ENCODE results near the gene FMN1.

The FMN1 gene

GRCh38 chr15:32873284-32874114 is 321.0 kb downstream of the FMN1 start:
- H3K27ac ChIP-seq (ENCODE audit: low read depth, low read length) = no peak overlapping the region
- no peaks in the 10 kb centered on the region; the same call in 1 of the 2 replicates for H3K4me1 ChIP-seq (ENCODE audit: control insufficient read depth, insufficient read depth, low read length)
- H3K9ac ChIP-seq (ENCODE audit: low read length) = no peak overlapping the region
- no peak overlapping the region for H3K4me3 ChIP-seq (ENCODE audit: low read depth, low read length)
- no peaks in the 10 kb centered on the region for H3K27me3 ChIP-seq (ENCODE audit: control insufficient read depth, insufficient read depth, low read length)
- H3K9me3 ChIP-seq (ENCODE audit: control insufficient read depth, insufficient read depth, low read depth, low read length) = no peaks in the 10 kb centered on the region
- H3K36me3 ChIP-seq (ENCODE audit: control insufficient read depth, insufficient read depth, low read length) = no peaks in the 10 kb centered on the region

DNA sequence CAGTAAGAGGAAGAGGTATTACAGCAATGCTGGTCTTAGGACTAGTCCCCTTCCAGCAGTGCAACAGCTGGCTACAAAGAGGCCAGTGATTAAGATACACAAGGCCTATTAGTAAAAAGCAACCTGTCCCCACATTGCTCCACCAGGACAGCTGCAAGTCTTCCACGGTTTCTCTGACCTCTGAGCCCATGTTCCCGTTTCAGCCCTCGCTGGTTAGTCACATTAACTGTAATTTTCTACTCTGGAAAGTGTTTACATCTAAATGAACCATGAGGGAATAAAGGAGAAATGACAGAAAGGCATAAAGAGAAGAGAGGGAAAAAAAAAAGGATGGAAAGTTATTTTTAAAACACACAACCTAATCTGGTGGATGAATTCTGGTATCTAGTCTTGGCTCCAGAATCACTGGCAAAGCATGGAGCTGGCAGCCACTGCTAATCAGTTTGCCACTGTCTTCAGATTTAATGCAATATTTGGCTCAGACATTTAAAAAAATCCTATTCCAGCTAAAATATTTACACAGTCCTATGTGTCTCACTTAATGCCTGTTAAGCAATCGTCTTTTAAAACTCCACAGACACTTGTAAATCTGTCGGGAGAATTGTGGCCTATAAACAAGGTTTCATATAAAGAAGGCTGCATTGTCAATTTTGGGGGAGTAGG is 321.8 kb downstream of the FMN1 start:
- no peaks in the 10 kb centered on the region for H3K27me3 ChIP-seq (ENCODE audit: control insufficient read depth, insufficient read depth, low read length)
- no peaks in the 10 kb centered on the region; the same call in 1 of the 2 replicates for H3K4me1 ChIP-seq (ENCODE audit: control insufficient read depth, insufficient read depth, low read length)
- no peak overlapping the region for H3K27ac ChIP-seq (ENCODE audit: low read depth, low read length)
- H3K9me3 ChIP-seq (ENCODE audit: control insufficient read depth, insufficient read depth, low read depth, low read length) = no peaks in the 10 kb centered on the region
- no peaks in the 10 kb centered on the region for H3K36me3 ChIP-seq (ENCODE audit: control insufficient read depth, insufficient read depth, low read length)
- H3K9ac ChIP-seq (ENCODE audit: low read length) = no peak overlapping the region
- no peak overlapping the region for H3K4me3 ChIP-seq (ENCODE audit: low read depth, low read length)

DNA sequence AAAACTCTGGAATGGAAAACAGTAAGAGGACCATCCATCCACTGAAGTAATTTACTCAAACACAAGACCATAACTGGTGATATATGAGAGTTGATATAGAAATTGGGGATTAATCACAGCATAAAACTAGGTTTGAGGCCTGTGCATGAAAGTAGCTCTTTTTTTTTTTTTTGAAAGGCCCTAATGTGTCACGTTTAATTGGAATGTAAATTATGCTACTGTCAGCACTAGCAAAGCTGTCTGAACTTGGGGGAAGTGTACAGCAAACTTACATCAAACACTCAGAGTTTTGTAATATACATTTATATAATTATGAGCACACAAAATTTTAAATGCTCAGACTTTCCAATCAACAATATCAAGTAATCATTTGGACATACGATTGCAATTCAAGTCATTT is 322.6 kb downstream of the FMN1 start:
- no peak overlapping the region for H3K4me3 ChIP-seq (ENCODE audit: low read depth, low read length)
- H3K27ac ChIP-seq (ENCODE audit: low read depth, low read length) = no peak overlapping the region
- H3K9ac ChIP-seq (ENCODE audit: low read length) = no peak overlapping the region
- H3K27me3 ChIP-seq (ENCODE audit: control insufficient read depth, insufficient read depth, low read length) = no peaks in the 10 kb centered on the region
- peaks cover 7% of the 10 kb centered on the region for H3K4me1 ChIP-seq (ENCODE audit: control insufficient read depth, insufficient read depth, low read length)
- no peaks in the 10 kb centered on the region for H3K9me3 ChIP-seq (ENCODE audit: control insufficient read depth, insufficient read depth, low read depth, low read length)
- H3K36me3 ChIP-seq (ENCODE audit: control insufficient read depth, insufficient read depth, low read length) = no peaks in the 10 kb centered on the region

DNA sequence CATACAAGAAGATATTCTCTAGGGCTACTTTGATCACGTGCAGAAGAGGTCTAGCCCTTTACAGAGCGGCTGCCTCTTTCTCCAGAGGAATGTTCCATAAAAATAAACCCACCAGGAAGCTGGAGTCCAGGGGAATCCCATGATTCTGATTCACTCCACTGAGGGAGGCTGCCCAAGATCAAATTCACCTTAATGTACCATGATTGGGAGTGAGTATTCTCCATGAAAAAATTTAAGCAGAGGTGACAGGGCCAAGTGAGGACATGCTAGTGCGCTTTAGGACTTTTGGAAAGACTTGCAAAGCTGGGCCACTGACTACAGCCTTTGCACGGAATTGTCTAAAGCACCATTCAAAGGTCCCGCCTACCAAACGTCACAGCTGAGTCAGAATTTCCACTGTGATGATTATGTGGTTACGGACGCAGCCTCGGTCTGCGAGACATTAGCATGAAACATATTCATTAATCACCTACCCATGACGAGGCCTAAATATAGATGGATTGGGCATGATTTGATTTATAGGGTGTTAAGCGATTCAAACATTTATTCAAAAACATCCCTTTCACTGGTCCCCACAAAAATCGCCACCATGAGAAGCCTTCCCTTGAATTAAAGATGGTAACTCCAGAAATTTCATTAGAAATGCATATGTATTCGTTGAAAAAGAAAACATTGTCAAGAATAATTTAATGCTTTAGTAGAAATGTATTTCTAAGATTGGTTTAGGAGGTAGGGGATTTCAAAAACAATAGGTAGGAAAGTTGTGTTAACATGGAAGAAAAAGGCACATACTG is 324.1 kb downstream of the FMN1 start:
- Histone ChIP-seq H3K9ac (ENCODE audit: low read length) (no peak overlapping the region), H3K9me3 (ENCODE audit: control insufficient read depth, insufficient read depth, low read depth, low read length) (no peaks in the 10 kb centered on the region), H3K36me3 (ENCODE audit: control insufficient read depth, insufficient read depth, low read length) (no peaks in the 10 kb centered on the region), H3K27ac (ENCODE audit: low read depth, low read length) (no peak overlapping the region), H3K27me3 (ENCODE audit: control insufficient read depth, insufficient read depth, low read length) (no peaks in the 10 kb centered on the region), H3K4me1 (ENCODE audit: control insufficient read depth, insufficient read depth, low read length) (peaks cover 12% of the 10 kb centered on the region), H3K4me3 (ENCODE audit: low read depth, low read length) (no peak overlapping the region)

GRCh38 chr15:32869776-32870175 is 324.7 kb downstream of the FMN1 start:
- H3K4me1 ChIP-seq (ENCODE audit: control insufficient read depth, insufficient read depth, low read length) = peaks cover 12% of the 10 kb centered on the region
- H3K36me3 ChIP-seq (ENCODE audit: control insufficient read depth, insufficient read depth, low read length) = no peaks in the 10 kb centered on the region
- H3K9ac ChIP-seq (ENCODE audit: low read length) = no peak overlapping the region
- H3K9me3 ChIP-seq (ENCODE audit: control insufficient read depth, insufficient read depth, low read depth, low read length) = no peaks in the 10 kb centered on the region
- H3K4me3 ChIP-seq (ENCODE audit: low read depth, low read length) = no peak overlapping the region
- H3K27ac ChIP-seq (ENCODE audit: low read depth, low read length) = no peak overlapping the region
- H3K27me3 ChIP-seq (ENCODE audit: control insufficient read depth, insufficient read depth, low read length) = no peaks in the 10 kb centered on the region

DNA sequence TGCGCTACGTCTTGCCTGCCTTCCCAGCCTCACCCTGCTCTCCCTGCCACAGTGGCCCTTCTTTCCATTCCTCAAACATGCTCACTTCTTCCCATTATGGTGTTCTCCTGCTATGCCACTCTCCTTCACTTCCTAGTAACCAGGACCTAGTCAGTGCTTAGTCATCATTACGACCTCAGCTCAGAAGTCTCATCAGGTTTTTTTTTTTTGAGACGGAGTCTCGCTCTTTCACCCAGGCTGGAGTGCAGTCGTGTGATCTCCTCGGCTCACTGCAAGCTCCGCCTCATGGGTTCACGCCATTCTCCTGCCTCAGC is 327.2 kb downstream of the FMN1 start:
- no peaks in the 10 kb centered on the region for H3K27me3 ChIP-seq (ENCODE audit: control insufficient read depth, insufficient read depth, low read length)
- H3K27ac ChIP-seq (ENCODE audit: low read depth, low read length) = no peak overlapping the region
- H3K9ac ChIP-seq (ENCODE audit: low read length) = no peak overlapping the region
- H3K4me1 ChIP-seq (ENCODE audit: control insufficient read depth, insufficient read depth, low read length) = peaks cover 12% of the 10 kb centered on the region
- no peaks in the 10 kb centered on the region for H3K36me3 ChIP-seq (ENCODE audit: control insufficient read depth, insufficient read depth, low read length)
- H3K4me3 ChIP-seq (ENCODE audit: low read depth, low read length) = no peak overlapping the region
- H3K9me3 ChIP-seq (ENCODE audit: control insufficient read depth, insufficient read depth, low read depth, low read length) = no peaks in the 10 kb centered on the region

DNA sequence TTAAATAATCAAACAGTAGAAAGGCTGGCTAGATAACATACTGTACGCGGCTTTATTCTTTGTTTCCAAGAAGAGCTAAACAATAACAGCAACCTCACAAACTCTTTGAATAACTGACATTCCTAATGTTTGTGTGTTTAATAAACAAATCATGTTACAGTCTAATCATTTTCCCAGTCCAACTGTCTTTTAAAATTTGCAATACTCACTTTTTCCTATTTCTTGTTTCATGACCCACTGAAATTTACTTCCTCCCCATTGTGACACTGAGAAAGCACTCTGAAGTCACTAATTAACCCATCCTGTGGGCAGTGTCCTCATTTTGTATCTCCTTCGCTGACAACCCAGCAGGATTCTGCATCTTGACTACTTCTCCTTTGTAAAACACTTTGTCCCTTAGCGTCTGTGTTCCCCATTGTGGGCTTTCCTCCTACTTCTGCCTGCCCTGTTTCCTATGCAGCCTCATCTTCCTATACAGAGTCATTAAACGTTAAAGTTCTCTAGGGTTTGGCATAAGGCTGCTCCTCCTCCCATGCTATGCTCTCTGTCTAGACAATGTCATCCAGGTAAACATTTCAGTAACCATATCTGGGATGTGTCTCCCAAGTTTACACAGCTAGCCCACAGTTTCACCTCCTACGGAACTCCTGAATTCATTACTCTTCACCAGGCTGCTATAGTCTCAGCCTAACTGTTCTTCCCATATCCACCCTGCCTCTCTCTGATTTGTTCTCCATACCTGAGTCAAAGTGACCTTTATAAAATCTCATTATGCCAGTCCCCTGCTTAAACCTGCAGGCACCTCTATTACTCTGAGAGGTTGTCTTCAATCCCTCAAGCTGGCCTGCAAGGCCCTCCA is 327.8 kb downstream of the FMN1 start:
- no peak overlapping the region for H3K27ac ChIP-seq (ENCODE audit: low read depth, low read length)
- no peaks in the 10 kb centered on the region for H3K27me3 ChIP-seq (ENCODE audit: control insufficient read depth, insufficient read depth, low read length)
- peaks cover 16% of the 10 kb centered on the region for H3K4me1 ChIP-seq (ENCODE audit: control insufficient read depth, insufficient read depth, low read length)
- no peaks in the 10 kb centered on the region for H3K9me3 ChIP-seq (ENCODE audit: control insufficient read depth, insufficient read depth, low read depth, low read length)
- no peaks in the 10 kb centered on the region for H3K36me3 ChIP-seq (ENCODE audit: control insufficient read depth, insufficient read depth, low read length)
- no peak overlapping the region for H3K9ac ChIP-seq (ENCODE audit: low read length)
- no peak overlapping the region for H3K4me3 ChIP-seq (ENCODE audit: low read depth, low read length)

DNA sequence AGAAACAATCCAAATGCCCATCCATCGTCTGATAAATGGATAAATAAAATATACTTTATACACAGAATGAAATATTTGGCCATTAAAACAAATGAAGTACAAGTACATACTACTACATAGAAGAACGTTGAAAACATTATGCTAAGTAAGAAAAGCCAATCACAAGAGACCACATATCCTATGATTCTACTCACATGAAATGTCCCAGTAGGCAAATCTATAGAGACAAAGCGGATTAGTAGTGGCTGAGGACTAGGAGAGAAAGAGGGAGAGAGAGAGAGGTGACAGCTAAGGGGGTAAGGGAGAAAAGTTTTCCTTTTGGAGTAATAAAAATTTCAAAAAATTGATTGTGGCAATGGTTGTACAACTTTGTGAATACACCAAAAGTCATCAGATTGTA is 329.7 kb downstream of the FMN1 start:
- H3K27ac ChIP-seq (ENCODE audit: low read depth, low read length) = no peak overlapping the region
- no peak overlapping the region for H3K4me3 ChIP-seq (ENCODE audit: low read depth, low read length)
- H3K4me1 ChIP-seq (ENCODE audit: control insufficient read depth, insufficient read depth, low read length) = peaks cover 23% of the 10 kb centered on the region
- H3K27me3 ChIP-seq (ENCODE audit: control insufficient read depth, insufficient read depth, low read length) = no peaks in the 10 kb centered on the region
- H3K36me3 ChIP-seq (ENCODE audit: control insufficient read depth, insufficient read depth, low read length) = no peaks in the 10 kb centered on the region
- H3K9me3 ChIP-seq (ENCODE audit: control insufficient read depth, insufficient read depth, low read depth, low read length) = no peaks in the 10 kb centered on the region
- no peak overlapping the region for H3K9ac ChIP-seq (ENCODE audit: low read length)

DNA sequence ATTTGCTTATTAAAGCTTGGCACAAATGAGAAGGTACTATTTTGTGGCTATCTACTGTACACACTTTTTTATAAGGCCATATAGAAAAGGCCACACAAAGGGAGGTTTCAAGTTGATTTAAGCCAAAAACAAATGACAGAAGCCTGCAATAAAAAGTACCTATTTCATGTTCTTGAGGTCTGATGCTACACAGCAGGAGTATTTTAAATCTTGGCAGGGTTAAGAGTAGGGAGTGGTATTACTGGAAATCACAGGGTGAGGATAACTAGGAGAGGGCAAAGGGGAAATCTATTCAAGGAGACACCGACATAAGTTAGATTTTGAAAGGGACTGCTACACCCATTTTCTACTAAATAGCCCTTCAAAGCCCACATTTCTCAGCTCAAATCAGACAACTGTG is 330.5 kb downstream of the FMN1 start:
- H3K4me1 ChIP-seq (ENCODE audit: control insufficient read depth, insufficient read depth, low read length) = peaks cover 23% of the 10 kb centered on the region
- H3K36me3 ChIP-seq (ENCODE audit: control insufficient read depth, insufficient read depth, low read length) = no peaks in the 10 kb centered on the region
- H3K27me3 ChIP-seq (ENCODE audit: control insufficient read depth, insufficient read depth, low read length) = no peaks in the 10 kb centered on the region
- H3K4me3 ChIP-seq (ENCODE audit: low read depth, low read length) = no peak overlapping the region
- H3K9ac ChIP-seq (ENCODE audit: low read length) = no peak overlapping the region
- H3K27ac ChIP-seq (ENCODE audit: low read depth, low read length) = no peak overlapping the region
- no peaks in the 10 kb centered on the region for H3K9me3 ChIP-seq (ENCODE audit: control insufficient read depth, insufficient read depth, low read depth, low read length)

DNA sequence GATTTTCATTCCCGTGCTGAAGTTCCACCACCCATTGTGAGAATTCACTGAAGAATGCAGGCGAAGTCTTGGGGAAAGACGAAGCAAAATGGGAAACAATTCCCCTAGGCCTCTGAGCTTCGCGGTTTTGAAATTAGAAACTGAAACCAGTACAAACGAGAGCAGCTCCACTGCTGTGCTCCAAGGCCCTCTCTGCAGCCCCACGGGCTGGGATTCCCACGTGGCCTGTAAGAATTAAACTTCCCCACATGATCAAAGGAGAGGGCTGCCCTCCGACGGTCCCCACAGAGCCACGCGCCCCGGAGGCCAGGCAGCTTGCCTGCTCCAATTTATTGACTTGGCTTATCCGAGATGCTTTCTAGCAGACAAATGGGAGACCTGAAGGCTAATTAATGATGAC is 332.8 kb downstream of the FMN1 start:
- Histone ChIP-seq H3K4me1 (ENCODE audit: control insufficient read depth, insufficient read depth, low read length) (peaks cover 17% of the 10 kb centered on the region), H3K4me3 (ENCODE audit: low read depth, low read length) (no peak overlapping the region), H3K9me3 (ENCODE audit: control insufficient read depth, insufficient read depth, low read depth, low read length) (no peaks in the 10 kb centered on the region), H3K27ac (ENCODE audit: low read depth, low read length) (no peak overlapping the region), H3K9ac (ENCODE audit: low read length) (no peak overlapping the region), H3K27me3 (ENCODE audit: control insufficient read depth, insufficient read depth, low read length) (no peaks in the 10 kb centered on the region), H3K36me3 (ENCODE audit: control insufficient read depth, insufficient read depth, low read length) (no peaks in the 10 kb centered on the region)
